ENCODE results near the gene CELA3A. TPM values are rescaled to one million over a fixed set of nuclear protein-coding genes. Genes with fewer than 3 reads are reported as not detected.
A peak's percentile ranks its signal among the peaks of the same experiment; 100 is the strongest.

Gene CELA3A
- total and polyA plus RNA-seq, 2 of the 13 experiments (the other 11 are each of a cell fraction or from before 2014, with no cell fraction given) = 0.09 TPM; not detected in 1

- no peak for TF ChIP-seq RERE (CRISPR knock-in tag; IDR thresholded peaks at IDR 0.05; ENCODE audit: low read depth)
- peak; percentile 87 for TF ChIP-seq ELF3 (CRISPR knock-in tag; IDR thresholded peaks at IDR 0.05)
- TF ChIP-seq, protein P1, sequence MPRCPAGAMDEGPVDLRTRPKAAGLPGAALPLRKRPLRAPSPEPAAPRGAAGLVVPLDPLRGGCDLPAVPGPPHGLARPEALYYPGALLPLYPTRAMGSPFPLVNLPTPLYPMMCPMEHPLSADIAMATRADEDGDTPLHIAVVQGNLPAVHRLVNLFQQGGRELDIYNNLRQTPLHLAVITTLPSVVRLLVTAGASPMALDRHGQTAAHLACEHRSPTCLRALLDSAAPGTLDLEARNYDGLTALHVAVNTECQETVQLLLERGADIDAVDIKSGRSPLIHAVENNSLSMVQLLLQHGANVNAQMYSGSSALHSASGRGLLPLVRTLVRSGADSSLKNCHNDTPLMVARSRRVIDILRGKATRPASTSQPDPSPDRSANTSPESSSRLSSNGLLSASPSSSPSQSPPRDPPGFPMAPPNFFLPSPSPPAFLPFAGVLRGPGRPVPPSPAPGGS (CRISPR knock-in tag; IDR thresholded peaks at IDR 0.05) = peak; percentile 47; the same call in 1 of the 2 replicates
- peak; percentile 77; the same call in 1 of the 2 replicates for TF ChIP-seq KDM3A (CRISPR knock-in tag; IDR thresholded peaks at IDR 0.05; ENCODE audit: low read depth)
- peak; percentile 48 for TF ChIP-seq XRCC5 (optimal IDR thresholded peaks at IDR 0.05; ENCODE audit: low read length)
- TF ChIP-seq ZNF788 (CRISPR knock-in tag; IDR thresholded peaks at IDR 0.05; ENCODE audit: borderline replicate concordance) = peak; percentile 88; the same call in 1 of the 2 replicates
- TF ChIP-seq THAP8 (CRISPR knock-in tag; IDR thresholded peaks at IDR 0.05; ENCODE audit: borderline replicate concordance) = no peak
- no peak for TF ChIP-seq ZNF468 (CRISPR knock-in tag; IDR thresholded peaks at IDR 0.05)
- TF ChIP-seq, protein P2, sequence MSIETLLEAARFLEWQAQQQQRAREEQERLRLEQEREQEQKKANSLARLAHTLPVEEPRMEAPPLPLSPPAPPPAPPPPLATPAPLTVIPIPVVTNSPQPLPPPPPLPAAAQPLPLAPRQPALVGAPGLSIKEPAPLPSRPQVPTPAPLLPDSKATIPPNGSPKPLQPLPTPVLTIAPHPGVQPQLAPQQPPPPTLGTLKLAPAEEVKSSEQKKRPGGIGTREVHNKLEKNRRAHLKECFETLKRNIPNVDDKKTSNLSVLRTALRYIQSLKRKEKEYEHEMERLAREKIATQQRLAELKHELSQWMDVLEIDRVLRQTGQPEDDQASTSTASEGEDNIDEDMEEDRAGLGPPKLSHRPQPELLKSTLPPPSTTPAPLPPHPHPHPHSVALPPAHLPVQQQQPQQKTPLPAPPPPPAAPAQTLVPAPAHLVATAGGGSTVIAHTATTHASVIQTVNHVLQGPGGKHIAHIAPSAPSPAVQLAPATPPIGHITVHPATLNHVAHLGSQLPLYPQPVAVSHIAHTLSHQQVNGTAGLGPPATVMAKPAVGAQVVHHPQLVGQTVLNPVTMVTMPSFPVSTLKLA (IDR thresholded peaks at IDR 0.05) = no peak
- no peak for TF ChIP-seq ZBTB3 (CRISPR knock-in tag; IDR thresholded peaks at IDR 0.05; ENCODE audit: borderline replicate concordance, low read depth)
- TF ChIP-seq CCDC6 (CRISPR knock-in tag; IDR thresholded peaks at IDR 0.05) = no peak
- 0 out of 2 replicates have a peak, but pooled peaks have one; percentile 41 for TF ChIP-seq SOX5 (CRISPR knock-in tag; IDR thresholded peaks at IDR 0.05; ENCODE audit: borderline replicate concordance)
- no peak for TF ChIP-seq ZNF549 (CRISPR knock-in tag; IDR thresholded peaks at IDR 0.05)
- no peak for TF ChIP-seq NR1H2 (CRISPR knock-in tag; IDR thresholded peaks at IDR 0.05; ENCODE audit: borderline replicate concordance, low read depth)
- TF ChIP-seq ZNF180 (CRISPR knock-in tag; IDR thresholded peaks at IDR 0.05; ENCODE audit: borderline replicate concordance, low read depth) = no peak
- TF ChIP-seq, protein P3, sequence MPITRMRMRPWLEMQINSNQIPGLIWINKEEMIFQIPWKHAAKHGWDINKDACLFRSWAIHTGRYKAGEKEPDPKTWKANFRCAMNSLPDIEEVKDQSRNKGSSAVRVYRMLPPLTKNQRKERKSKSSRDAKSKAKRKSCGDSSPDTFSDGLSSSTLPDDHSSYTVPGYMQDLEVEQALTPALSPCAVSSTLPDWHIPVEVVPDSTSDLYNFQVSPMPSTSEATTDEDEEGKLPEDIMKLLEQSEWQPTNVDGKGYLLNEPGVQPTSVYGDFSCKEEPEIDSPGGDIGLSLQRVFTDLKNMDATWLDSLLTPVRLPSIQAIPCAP (CRISPR knock-in tag; IDR thresholded peaks at IDR 0.05; ENCODE audit: low read depth) = no peak
- no peak for TF ChIP-seq ZNF652 (CRISPR knock-in tag; IDR thresholded peaks at IDR 0.05; ENCODE audit: borderline replicate concordance, low read depth)
These were observed 50.9 kb downstream of the CELA3A start, which contains the start of gene CDC42 (continued) for GRCh38 chr1:22052115-22053016.
